HG03139 (cell line): ENCODE measurements around the gene SOX6.

ENCODE experiments used
- ATAC-seq: cut with Tn5 transposase; IDR thresholded peaks from one replicate; pipeline ENCODE4 v1.9.1; 2021; ENCODE audit not compliant: unreplicated experiment

The SOX6 gene

DNA sequence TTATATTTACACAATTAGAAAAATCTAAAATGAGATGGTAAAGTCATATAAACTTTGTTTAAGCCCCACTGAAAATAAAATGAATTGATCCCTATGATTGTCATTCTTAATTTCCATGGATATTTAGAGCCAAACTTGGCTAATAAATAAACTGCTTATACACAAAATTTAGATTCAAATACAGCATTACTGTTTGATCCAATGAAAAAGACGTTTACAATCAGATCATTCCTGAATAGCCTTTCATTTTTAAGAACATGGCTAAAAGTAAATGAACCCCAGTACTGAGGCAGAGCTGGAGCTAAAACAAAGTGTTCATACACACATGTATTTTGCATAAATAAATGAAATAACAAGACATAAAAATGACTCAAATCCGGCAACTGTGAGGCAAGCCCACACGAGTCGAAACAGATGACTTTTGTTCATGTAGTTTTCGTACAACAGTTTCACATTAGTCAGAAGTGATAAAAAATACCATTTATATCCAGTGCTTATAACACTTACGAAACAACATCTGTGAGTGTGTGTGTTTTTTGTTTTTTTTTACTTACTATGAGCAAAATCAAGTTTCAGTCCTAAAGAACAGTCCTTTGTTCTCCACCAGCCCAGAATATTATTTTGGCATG is 386.5 kb downstream of the SOX6 start:
- ATAC-seq: no peak

DNA sequence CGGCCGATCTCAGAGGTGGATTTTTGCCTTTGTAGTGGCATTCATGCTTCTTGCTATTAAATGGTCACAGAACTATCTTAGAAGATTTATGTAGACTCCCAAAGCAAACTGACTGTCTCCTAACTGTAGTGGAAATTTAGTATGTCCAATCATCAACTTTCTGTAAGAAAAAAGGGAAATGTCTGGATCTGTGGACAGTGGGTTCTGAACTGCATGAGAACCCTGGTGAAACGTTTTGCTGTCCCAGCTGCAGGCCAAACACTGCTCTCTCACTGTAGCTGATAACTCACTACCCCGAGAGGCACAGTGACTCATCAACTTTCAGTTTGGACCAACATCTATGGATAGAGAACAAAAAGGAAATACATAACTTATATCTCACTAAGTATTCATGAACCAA is 387.1 kb downstream of the SOX6 start:
- ATAC-seq: peak; percentile 62

DNA sequence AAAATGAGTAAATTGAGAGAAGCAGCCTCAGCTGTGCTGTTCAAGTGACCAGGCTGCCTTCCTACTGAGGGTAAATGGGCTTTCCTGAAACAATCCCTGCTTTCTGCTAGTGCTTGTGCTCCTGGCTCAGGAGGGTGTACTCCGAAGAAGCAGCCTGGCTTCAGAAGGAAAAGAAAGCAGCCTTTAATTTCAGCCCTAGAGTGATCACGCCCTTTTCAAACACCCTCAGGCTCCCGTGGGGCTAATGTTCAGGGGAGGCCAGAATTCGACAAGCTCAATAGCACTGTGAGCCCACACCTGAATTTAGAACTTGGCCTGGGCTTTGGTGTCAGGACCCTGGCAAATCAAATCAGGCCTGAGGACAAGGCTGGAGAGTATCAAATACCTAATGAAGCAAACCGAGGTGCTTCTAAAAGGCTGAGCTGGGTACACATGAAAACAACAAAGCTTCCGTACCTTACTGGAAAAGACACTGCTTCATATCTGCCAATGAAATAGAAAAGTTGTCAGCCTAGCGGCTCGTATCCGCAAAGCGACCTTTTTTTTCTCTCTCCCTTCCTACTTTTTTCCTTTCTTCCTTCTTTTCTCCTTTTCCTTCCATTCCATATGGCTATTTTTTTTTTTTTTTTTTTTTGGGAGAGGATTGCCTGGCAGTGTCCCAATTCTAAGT is 387.8 kb downstream of the SOX6 start:
- ATAC-seq: no peak

DNA sequence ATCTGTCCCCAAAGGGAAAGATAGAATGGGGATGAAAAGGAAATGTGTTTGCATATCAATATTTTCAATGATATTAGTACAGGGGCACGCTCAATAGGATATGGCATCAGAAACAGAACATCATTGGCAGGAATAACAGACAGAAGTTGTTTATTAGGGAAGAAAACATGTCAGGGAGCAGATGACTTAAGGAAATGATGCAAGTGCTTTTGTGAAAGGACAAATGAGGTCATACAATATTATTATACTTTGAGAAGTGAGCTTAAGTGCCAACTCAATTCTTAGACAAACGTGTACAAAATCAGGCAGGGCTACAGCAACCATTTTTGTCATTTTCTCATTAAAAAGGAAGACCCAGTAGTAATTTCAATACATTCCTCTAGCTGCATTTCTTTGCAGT is 388.4 kb downstream of the SOX6 start:
- ATAC-seq: no peak

DNA sequence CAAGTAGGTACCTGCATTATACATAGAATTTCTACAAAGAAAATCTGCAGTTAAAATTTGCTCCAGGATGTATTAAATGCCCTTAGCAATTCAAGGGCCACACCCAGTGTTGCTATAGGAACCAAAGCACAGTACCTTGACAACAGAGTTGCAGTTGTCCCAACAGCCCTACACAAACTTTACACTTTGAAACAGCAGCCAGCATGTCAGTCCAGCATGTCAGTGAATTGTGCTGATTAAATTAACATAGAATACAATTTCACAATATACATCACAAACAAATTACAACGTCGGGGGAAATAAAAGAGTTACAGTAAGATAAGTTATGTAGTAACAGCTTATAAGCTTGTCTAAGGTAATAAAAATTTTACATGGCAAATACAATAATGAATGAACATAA is 389.2 kb downstream of the SOX6 start:
- no peak for ATAC-seq

DNA sequence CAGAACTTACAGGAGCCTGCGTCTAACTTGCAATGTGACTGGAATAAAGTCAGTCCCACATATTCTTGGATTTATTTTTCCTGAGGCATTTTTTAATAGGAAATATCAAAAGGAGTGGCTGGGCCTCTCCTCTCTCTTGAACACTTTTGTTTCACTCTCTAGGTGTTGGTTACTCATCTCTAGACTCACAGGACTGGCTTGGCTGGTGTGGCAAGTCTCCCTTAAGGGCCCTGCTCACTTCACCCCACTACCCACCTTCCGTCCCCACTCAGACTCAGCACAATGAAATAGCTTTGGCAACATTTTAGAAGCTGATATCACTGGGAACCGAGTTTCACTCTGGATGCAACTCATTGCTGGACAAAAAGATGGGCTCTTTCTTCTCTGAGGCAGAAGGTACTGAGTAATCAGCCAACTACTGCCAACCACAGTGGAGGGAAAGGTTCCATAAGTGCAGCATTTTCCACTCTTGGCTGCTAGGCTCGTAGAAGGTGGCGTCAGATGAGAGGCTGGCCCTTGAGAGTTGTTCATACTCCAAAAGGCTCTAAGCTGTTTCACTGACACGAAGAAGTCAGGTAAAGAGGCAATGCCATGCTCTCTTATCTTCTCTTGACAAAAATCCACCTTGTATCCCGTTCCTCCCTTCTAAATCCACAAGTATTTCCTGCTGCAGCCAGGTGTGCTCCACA is 390.6 kb downstream of the SOX6 start:
- ATAC-seq: no peak

DNA sequence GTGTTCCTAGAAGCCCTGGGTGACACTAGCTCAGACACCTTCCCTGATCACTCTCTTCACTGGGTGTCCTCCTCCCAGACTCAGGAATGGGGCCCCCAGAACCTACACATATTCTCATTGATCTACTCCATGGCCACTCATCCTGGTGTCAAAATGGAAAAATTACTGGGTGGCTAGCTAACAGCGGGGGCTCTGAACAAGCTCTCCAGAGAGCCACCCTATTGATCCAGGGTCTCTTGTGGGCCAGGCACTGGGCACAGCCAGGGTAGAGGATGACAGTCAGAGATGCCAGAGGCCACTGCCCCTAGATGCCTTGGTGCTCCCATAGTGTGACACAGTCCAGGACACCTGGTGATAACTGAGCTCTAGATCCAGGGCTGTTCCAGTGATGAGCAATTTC is 393.1 kb downstream of the SOX6 start:
- no peak for ATAC-seq

DNA sequence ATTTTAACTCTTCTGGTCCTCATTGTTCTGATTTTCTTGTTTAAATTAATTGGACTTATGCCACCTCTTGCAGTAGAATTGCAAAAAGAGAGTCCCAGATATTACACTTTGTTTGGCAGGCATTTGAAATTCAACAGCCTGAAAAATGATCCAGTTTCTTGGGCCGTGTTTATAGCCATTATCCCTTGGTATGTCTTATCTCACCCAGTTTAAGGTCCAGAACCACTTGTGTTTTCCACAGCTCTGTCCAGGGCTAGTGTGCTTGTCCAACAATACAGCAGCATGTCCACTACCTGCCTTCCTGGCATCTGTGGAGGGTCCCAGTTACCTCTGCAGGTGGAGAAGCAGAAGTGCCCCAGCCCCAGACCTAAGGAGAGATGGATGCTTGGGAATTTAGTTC is 397.4 kb downstream of the SOX6 start:
- ATAC-seq: no peak

DNA sequence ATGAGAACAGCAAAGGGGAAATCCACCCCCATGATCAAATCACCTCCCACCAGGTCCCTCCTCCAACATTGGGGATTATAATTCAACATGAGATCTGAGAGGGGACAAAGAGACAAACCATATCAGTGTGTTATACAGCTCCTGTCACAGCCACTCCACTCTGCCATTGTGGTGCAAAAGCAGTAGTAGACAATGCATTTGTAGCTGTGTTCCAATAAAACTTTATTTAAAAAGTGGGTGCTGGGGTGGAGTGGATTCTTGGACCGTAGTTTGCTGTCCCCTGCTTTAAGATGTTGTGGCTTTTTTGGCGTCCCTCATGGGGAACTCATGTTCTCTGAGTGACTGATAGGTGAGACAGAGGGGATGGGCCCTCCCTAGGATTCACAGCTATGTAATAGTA is 399.1 kb downstream of the SOX6 start:
- ATAC-seq: no peak

DNA sequence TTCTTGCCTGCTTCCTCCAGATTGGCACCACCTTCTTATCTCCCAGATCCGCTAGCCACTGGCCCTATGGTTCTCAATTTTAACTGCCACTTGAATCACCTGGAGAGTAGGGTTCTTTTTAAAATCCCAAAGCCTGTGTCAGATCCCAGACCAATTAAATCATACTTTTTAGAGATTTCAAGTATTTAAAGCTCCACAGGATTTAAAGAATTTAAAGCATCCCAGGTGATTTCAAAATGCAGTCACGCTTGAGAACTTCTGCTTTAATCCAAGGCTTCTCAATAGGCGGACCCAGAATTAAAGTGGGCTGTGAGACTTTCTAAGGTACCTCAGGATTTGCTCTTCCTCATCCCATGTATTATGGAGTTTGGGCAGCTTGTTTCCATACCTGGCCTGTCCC is 400.0 kb downstream of the SOX6 start:
- ATAC-seq: no peak

DNA sequence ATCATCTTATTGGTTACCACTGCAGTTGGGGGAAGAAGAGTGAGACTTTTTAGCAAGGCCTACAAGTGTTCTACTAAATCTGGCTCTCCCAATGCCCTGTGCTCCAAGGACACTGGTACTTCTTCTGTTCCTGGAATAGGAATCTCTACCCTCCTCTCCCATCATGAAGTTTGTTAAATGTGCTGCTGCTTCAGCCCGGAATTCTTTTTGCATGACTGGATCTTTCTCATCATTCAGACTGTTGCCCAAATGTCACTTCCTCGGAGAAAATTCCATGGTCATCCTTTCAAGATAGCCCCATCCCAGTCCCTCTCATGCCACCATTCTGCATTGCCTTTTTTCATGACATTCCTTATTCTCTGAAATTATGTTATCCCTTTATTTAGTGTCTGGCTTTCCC is 400.8 kb downstream of the SOX6 start:
- no peak for ATAC-seq

DNA sequence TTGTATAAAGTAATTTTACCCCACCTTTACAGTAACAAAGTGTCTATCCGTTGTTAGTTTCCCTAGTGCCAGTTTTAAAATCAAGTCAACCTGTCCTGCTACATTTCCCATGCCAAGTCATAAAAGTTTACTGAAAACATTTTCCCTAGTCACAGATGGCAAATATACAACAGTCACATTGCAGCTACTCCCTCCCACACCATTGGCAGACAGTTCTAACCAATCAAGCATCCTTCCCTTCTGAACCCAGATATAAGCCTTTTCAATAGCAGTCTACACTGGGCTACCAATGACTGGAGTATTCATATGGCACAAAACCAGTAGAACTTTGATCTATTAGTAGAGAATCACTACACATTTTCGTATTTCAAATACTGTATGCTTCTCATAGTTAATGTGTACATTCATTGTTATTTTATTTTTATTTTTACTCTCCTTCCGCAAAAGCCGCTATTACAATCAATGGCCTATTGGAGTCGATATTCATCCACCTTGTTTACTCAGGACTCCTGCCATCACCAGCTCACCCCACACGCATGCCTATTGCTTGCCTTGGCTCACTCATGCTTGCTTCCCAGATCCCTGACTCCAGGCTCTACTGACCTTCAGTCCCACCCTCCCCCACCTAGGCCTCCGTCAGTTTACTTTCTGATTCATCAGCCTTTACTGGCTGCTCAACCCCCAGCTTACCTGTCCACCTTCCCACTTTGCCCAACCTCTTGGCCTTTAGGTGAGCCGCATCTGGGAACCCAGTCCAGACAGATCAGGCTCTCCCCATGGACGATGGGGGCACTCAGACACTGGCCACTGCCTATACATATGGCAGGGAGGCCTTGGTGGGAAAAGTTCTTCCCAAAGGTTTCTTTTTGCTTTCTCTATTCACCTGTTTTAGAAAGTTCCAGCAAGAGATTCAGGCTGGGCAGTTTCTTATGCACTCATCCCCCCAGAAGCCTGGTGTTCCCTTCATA is 408.4 kb downstream of the SOX6 start:
- ATAC-seq: no peak

DNA sequence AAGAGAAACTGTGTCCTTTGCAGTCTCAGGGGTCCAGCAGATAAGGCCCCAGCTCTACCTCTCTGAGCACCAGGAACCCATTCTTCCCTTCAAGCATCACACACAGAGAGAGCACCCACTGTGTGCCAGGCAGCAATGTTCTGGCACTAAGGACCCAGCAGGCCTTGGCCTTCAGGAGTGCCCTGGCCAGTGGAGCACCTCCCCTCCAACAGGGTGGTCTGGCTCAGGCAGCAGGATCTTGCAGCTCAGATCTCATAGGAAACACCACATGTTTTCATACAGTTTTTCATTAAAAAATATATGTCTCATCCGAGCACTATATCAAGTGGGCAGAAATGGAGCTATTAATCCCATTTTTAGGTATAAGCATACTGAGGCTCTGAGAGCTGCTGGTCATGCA is 410.6 kb downstream of the SOX6 start:
- no peak for ATAC-seq

DNA sequence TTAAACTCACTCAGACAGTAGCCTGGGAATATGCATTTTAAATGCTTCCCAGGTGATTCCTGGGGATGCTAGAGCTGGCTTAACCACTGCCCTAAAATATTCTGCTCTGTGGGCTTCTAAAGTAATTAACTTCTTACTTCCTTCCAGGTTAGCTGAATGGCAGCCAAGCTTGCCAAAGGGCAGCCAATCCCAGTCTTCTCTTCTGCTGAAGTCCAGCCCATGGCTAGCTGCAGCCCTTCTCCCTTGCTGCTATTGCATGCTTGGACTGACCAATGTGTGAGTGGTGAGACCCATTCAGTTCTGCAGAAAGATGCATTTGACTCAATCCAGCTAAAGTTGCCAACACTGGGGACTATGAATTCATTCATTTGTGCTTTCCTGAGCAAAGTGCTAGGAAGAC is 411.9 kb downstream of the SOX6 start:
- ATAC-seq: no peak

DNA sequence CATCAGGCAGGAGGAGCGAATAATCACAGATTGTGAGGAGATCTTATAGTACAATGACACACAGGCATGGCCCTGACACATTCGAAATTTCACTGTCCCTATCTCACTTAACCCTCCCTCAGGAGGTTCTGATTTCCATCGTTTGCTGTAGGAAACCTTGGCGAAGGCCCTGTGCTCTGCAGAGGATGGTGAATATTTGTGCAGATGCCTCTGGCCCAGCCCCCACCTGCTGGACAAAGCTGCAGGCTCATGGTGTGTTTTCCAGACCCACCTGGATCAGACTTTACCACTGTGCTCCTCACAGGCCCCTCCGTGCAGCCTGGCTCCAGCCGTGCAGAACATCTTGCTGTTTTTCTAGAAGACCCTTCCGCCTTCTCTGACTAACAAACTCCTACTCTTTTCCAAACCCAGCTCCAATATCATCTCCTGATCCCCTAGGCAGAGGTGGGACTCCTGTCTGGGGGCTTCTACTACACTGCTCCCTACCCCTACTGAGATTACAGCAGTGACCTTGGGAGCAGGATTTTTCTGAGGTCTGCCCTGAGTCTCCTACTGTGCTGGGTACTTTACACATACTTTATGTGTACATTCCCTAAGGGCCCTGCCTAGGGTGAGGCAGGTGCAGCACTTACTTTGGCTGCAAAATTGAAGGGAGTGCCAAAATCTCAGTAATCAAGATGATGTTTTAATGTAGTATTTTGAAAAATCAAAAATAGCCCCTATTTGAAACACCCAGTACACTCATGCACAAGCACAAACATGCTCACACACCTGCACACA is 412.7 kb downstream of the SOX6 start:
- ATAC-seq: no peak

DNA sequence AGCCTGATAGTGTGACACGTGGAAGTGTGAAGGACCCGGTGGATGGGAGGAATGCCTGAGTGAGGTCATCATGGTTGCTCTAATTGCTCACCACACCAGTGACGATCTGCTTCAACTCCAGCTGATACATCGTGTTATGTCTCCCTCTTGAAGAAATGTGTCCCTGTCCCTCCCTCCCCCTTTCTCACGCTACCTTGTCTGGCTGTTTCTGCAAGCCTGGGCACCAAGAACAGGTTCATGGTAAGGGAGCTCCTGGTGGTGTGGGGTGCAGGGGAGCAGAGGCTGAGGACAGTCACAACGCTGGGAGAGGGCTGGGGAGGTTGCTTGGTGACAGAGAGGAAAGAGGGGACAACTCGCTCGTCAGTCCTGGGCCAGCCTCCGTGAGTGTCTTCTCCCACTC is 413.4 kb downstream of the SOX6 start:
- ATAC-seq: no peak

DNA sequence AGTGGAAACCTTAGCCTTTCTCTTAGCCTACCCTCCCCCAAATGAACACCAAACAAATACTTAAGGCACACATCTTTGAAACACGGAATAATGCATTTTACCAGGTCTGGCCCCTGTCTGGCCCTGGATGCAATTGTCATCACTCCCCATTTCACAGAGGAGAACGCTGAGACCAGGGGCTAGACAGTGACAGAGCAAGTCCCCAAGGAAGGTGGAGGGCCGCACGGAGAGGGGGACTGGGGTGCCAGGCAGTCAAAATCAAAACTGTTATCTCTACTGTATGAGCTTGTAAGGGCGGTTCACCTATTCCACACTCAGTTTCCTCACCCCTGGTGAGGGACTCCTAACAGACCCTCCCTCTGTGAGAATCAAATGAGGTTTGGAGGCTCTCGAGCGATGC is 414.2 kb downstream of the SOX6 start:
- ATAC-seq: no peak

DNA sequence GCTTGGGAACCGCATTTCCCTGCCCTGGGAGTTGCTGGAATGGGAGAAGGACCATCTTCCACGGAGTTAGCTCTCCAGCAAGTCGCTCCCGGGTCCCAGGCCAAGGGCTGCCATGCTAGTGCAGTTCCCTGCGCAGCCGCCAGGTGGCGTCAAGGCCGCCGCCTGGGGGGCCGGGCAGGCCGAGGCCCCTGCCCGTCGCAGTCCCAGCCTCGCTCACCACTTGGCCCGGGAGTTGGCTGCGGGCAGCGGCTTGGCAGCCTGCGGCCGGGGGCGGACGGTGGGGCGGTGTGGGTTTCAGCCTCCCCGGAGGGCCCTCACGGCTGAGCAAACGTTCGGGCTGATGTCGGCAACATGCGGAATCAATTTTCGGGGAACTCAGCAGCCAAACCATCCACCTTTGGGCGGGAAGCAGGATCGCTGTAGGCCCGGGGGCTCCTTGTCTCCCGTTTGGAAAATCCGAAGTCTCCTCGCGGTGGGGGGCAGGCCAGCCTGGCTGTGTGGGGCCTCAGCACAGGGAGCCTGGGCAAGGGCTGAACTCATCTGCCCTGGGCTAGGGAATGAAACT is 415.1 kb downstream of the SOX6 start:
- no peak for ATAC-seq

DNA sequence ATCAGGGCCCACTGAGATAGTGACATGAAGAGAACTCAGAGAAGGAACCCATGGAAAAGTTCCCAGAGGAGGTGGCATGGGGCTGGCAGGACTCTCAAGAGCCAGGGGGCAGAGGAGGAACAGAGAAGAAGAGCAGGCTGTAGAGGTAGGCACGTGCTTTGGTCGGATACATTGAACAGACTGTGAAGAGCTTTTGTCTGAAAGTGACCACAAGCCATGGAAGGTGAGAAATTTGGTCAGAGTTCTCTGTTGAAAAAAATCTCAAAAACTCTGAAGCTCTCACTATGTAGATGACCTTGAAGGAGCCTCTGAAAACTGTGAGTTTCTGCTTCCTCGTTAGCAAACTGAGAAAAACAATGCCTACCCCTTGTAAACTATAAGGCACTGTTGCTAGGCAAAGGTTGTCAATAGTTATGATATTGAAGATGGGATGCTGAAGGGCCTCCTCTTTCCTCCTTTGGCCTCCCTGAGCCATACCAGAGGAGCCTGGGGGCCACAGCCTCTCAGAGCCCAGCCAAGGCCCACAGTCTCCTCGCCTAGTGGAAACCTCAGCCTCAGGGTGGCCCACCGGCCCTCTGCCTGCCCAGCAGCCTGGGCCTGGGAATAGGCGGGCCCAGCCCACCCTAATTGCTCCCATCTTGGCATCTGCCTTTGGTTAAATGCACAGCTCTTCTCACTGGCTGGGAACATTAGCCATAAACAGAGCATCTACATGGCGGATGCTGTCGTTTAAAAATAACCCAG is 415.7 kb downstream of the SOX6 start:
- no peak for ATAC-seq

DNA sequence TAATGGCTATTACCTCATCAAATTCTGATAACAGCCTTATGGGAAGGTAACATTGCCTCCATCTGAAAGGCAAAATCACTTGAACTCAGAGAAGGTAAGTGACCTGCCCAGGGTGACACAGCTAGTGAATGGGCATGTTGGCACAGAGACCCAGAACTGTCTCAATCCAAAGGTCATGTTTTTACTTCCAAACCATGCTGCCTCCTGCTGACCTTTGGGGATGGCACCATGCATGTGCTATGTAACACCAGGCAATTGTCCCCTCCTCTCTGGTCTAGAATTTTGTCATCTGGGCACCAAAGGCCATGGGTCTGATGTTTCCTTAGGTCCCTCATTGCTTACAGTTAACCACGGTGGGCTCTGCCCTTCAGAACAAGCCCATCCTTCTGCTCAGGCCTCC is 417.4 kb downstream of the SOX6 start:
- no peak for ATAC-seq
